Karpas-422 (cell line): Measurements from ENCODE around the gene IQGAP3. TPM values are rescaled to one million over a fixed set of nuclear protein-coding genes. Genes with fewer than 3 reads are reported as not detected.

ENCODE experiments used
- DNase-seq: peaks from one replicate; pipeline ENCODE4 v3.0.0-alpha.2; 2015
- H2AFZ ChIP-seq: fragments of 200-600 bp; sonication (generic); 2 replicates; pipeline ENCODE4 v1.6.1; 2014; ENCODE audit warnings: antibody characterized with exemption, low read length, mixed read lengths
- H3K27ac ChIP-seq: fragments of 200-600 bp; sonication (generic); 2 replicates; pipeline ENCODE4 v1.5.1; 2014; ENCODE audit warnings: mild to moderate bottlenecking, low read length, moderate library complexity
- H3K27me3 ChIP-seq: fragments of 200-600 bp; sonication (generic); 2 replicates; pipeline ENCODE4 v1.6.1; 2014; ENCODE audit warnings: low read length, mixed read lengths
- H3K36me3 ChIP-seq: fragments of 200-600 bp; sonication (generic); 2 replicates; pipeline ENCODE4 v1.6.1; 2014; ENCODE audit warnings: low read length, mixed read lengths; ENCODE audit not compliant: insufficient read depth
- H3K4me1 ChIP-seq: fragments of 200-600 bp; sonication (generic); 2 replicates; pipeline ENCODE4 v1.6.1; 2014; ENCODE audit warnings: mild to moderate bottlenecking, low read length, mixed read lengths
- H3K4me2 ChIP-seq: fragments of 200-600 bp; sonication (generic); 2 replicates; pipeline ENCODE4 v1.6.1; 2014; ENCODE audit warnings: low read length, low read depth, mild to moderate bottlenecking; ENCODE audit not compliant: poor library complexity, severe bottlenecking
- H3K4me3 ChIP-seq: fragments of 200-600 bp; sonication (generic); 2 replicates; pipeline ENCODE4 v1.5.1; 2014; ENCODE audit warnings: mild to moderate bottlenecking, antibody characterized with exemption, low read length, mixed read lengths
- H3K79me2 ChIP-seq: fragments of 200-600 bp; sonication (generic); 2 replicates; pipeline ENCODE4 v1.6.1; 2014; ENCODE audit warnings: mild to moderate bottlenecking, low read length, mixed read lengths
- H3K9ac ChIP-seq: fragments of 200-600 bp; sonication (generic); 2 replicates; pipeline ENCODE4 v1.6.0; 2014; ENCODE audit warnings: low read length
- H3K9me2 ChIP-seq: fragments of 200-600 bp; sonication (generic), shearing (Covaris generic); replicated peaks from 2 replicates; pipeline ENCODE4 v1.6.0; 2014; ENCODE audit warnings: mild to moderate bottlenecking, low read length, moderate library complexity; ENCODE audit not compliant: insufficient read depth
- H3K9me3 ChIP-seq: fragments of 300-700, 200-600 bp; sonication (generic); 2 replicates; pipeline ENCODE4 v1.6.1; 2014; ENCODE audit warnings: low read length, mixed read lengths
- H4K20me1 ChIP-seq: fragments of 200-600 bp; sonication (generic); 2 replicates; pipeline ENCODE4 v1.6.1; 2014; ENCODE audit warnings: mild to moderate bottlenecking, antibody characterized with exemption, low read length, low read depth; ENCODE audit not compliant: insufficient read depth
- total RNA-seq: library from RNA; depleted of rRNA; stranded (reverse); fragments of >200 nt; shearing (Covaris generic); gene quantifications from 2 replicates; pipeline ENCODE4 v1.2.3, GENCODE V29; 2014; ENCODE audit warnings: low replicate concordance

The IQGAP3 gene
- total RNA-seq, 1 experiment from 2014 or later = 0.75 TPM

GRCh38 chr1:156572663-156573018 lies 276 bp upstream of the IQGAP3 start:
- H3K36me3 ChIP-seq = no peaks in the 10 kb centered on the region
- H2AFZ ChIP-seq = no peak overlapping the region
- 0 out of 2 replicates have a peak overlapping the region, but pooled peaks have one; percentile 8 for H3K9ac ChIP-seq
- H3K79me2 ChIP-seq = no peaks in the 10 kb centered on the region
- no peak for DNase-seq
- H3K4me1 ChIP-seq = peaks cover 6% of the 10 kb centered on the region
- H3K4me3 ChIP-seq = peak overlapping the region; percentile 37; the same call in 1 of the 2 replicates
- H4K20me1 ChIP-seq = no peaks in the 10 kb centered on the region
- peak overlapping the region; percentile 46 for H3K4me2 ChIP-seq
- H3K9me3 ChIP-seq = no peaks in the 10 kb centered on the region
- no peaks in the 10 kb centered on the region for H3K9me2 ChIP-seq
- no peaks in the 10 kb centered on the region for H3K27me3 ChIP-seq
- no peak overlapping the region for H3K27ac ChIP-seq

- Histone ChIP-seq H3K4me2 (no peak overlapping the region), H3K9me2 (no peaks in the 10 kb centered on the region), H3K79me2 (no peaks in the 10 kb centered on the region), H3K9ac (no peak overlapping the region), H3K9me3 (no peaks in the 10 kb centered on the region), H3K4me3 (no peak overlapping the region), H4K20me1 (no peaks in the 10 kb centered on the region), H3K36me3 (no peaks in the 10 kb centered on the region), H3K4me1 (peaks cover 6% of the 10 kb centered on the region), H3K27ac (no peak overlapping the region), H2AFZ (no peak overlapping the region), H3K27me3 (no peaks in the 10 kb centered on the region)
- no peak for DNase-seq
Measured at GRCh38 chr1:156571261-156571852, 1.0 kb downstream of the IQGAP3 start.

GRCh38 chr1:156566436-156566835 lies 5.9 kb downstream of the IQGAP3 start:
- no peaks in the 10 kb centered on the region for H3K36me3 ChIP-seq
- H3K27ac ChIP-seq = no peak overlapping the region
- H3K9me2 ChIP-seq = no peaks in the 10 kb centered on the region
- H3K9ac ChIP-seq = no peak overlapping the region
- no peak overlapping the region for H3K4me2 ChIP-seq
- no peaks in the 10 kb centered on the region for H3K79me2 ChIP-seq
- H3K27me3 ChIP-seq = no peaks in the 10 kb centered on the region
- no peak overlapping the region for H2AFZ ChIP-seq
- H3K4me1 ChIP-seq = no peaks in the 10 kb centered on the region
- no peaks in the 10 kb centered on the region for H3K9me3 ChIP-seq
- DNase-seq = no peak
- H3K4me3 ChIP-seq = no peak overlapping the region
- H4K20me1 ChIP-seq = no peaks in the 10 kb centered on the region

- Histone ChIP-seq H3K4me3 (no peak overlapping the region), H3K27me3 (no peaks in the 10 kb centered on the region), H3K9me2 (no peaks in the 10 kb centered on the region), H3K27ac (no peak overlapping the region), H3K4me2 (no peak overlapping the region), H4K20me1 (no peaks in the 10 kb centered on the region), H3K36me3 (no peaks in the 10 kb centered on the region), H2AFZ (no peak overlapping the region), H3K9me3 (no peaks in the 10 kb centered on the region), H3K4me1 (no peaks in the 10 kb centered on the region), H3K79me2 (no peaks in the 10 kb centered on the region), H3K9ac (no peak overlapping the region)
- DNase-seq = no peak
Measured at GRCh38 chr1:156565519-156565918, 6.8 kb downstream of the IQGAP3 start.

- Histone ChIP-seq H3K4me3 (no peak overlapping the region), H2AFZ (no peak overlapping the region), H3K9ac (no peak overlapping the region), H3K4me2 (no peak overlapping the region), H3K36me3 (no peaks in the 10 kb centered on the region), H3K9me2 (no peaks in the 10 kb centered on the region), H3K27ac (no peak overlapping the region), H3K27me3 (no peaks in the 10 kb centered on the region), H3K4me1 (peaks cover 23% of the 10 kb centered on the region), H3K79me2 (no peaks in the 10 kb centered on the region), H3K9me3 (no peaks in the 10 kb centered on the region), H4K20me1 (no peaks in the 10 kb centered on the region)
- no peak for DNase-seq
Measured at GRCh38 chr1:156560585-156561163, 11.7 kb downstream of the IQGAP3 start.

GRCh38 chr1:156559797-156560385 lies 12.5 kb downstream of the IQGAP3 start:
- H4K20me1 ChIP-seq = no peaks in the 10 kb centered on the region
- H2AFZ ChIP-seq = no peak overlapping the region
- H3K9ac ChIP-seq = no peak overlapping the region
- no peak overlapping the region for H3K4me3 ChIP-seq
- no peak for DNase-seq
- H3K9me3 ChIP-seq = no peaks in the 10 kb centered on the region
- no peaks in the 10 kb centered on the region for H3K27me3 ChIP-seq
- H3K4me2 ChIP-seq = no peak overlapping the region
- no peaks in the 10 kb centered on the region for H3K36me3 ChIP-seq
- H3K27ac ChIP-seq = no peak overlapping the region
- H3K79me2 ChIP-seq = no peaks in the 10 kb centered on the region
- H3K9me2 ChIP-seq = no peaks in the 10 kb centered on the region
- H3K4me1 ChIP-seq = peaks cover 31% of the 10 kb centered on the region

GRCh38 chr1:156559086-156559796 lies 13.1 kb downstream of the IQGAP3 start:
- peak overlapping the region; percentile 17 for H3K4me2 ChIP-seq
- H3K27ac ChIP-seq = no peak overlapping the region
- peak; percentile 73 for DNase-seq
- H2AFZ ChIP-seq = no peak overlapping the region
- H3K9me3 ChIP-seq = no peaks in the 10 kb centered on the region
- no peak overlapping the region for H3K9ac ChIP-seq
- H3K9me2 ChIP-seq = no peaks in the 10 kb centered on the region; the same call in 1 of the 2 replicates
- H3K4me3 ChIP-seq = no peak overlapping the region
- H3K79me2 ChIP-seq = no peaks in the 10 kb centered on the region
- H3K4me1 ChIP-seq = peaks cover 38% of the 10 kb centered on the region
- no peaks in the 10 kb centered on the region for H4K20me1 ChIP-seq
- H3K27me3 ChIP-seq = no peaks in the 10 kb centered on the region
- H3K36me3 ChIP-seq = no peaks in the 10 kb centered on the region

GRCh38 chr1:156556354-156556753 lies 16.0 kb downstream of the IQGAP3 start:
- Histone ChIP-seq H3K9ac (peak overlapping the region; percentile 14; the same call in 1 of the 2 replicates), H3K9me3 (no peaks in the 10 kb centered on the region), H3K27ac (peak overlapping the region; percentile 43; the same call in 1 of the 2 replicates), H3K4me1 (peaks cover 67% of the 10 kb centered on the region), H3K4me3 (no peak overlapping the region), H4K20me1 (no peaks in the 10 kb centered on the region), H3K9me2 (no peaks in the 10 kb centered on the region; the same call in 1 of the 2 replicates), H3K36me3 (no peaks in the 10 kb centered on the region), H3K27me3 (no peaks in the 10 kb centered on the region), H3K79me2 (no peaks in the 10 kb centered on the region), H2AFZ (no peak overlapping the region), H3K4me2 (peak overlapping the region; percentile 46)
- peak; percentile 60 for DNase-seq
